ENCODE measurements around the gene MARVELD2.

MARVELD2 gene

GRCh38 chr5:69493396-69494133 lies 78.6 kb downstream of the MARVELD2 start:
- no peak for DNase-seq

Data from hippocampal formation (tissue), 2 donors.